GM10248 (cell line): ENCODE results near the gene CYBRD1.
"Not testable (repeated sequence)": the region's sequence is repeated elsewhere in the genome, so short reads cannot be mapped to it uniquely, and the experiment has no call there.

ENCODE experiments used
- CTCF ChIA-PET: fragments of 300-600 bp; sonication (Branson Sonifier 250); formaldehyde crosslinking; extraction: SDS; loops from one replicate; lab custom pipeline; 2021; ENCODE audit warnings: antibody characterized with exemption; lab: Yijun Ruan, JAX
- POLR2A ChIA-PET: fragments of 350-650 bp; sonication (Branson Sonifier 250); formaldehyde crosslinking; extraction: SDS; loops from one replicate; lab custom pipeline; 2020; ENCODE audit warnings: antibody characterized with exemption; lab: Yijun Ruan, JAX
- DNase-seq: peaks from one replicate; pipeline ENCODE4 v3.0.0; 2012; ENCODE audit errors: extremely low spot score
- CTCF ChIP-seq: IDR thresholded peaks from 2 replicates; pipeline ENCODE4 v1.5.1; 2012; ENCODE audit warnings: mild to moderate bottlenecking, low read depth; ENCODE audit errors: extremely low read depth, missing control alignments, control extremely low read depth

Gene CYBRD1

GRCh38 chr2:171522788-171523087 lies 464 bp downstream of the CYBRD1 start:
- CTCF ChIA-PET: interaction anchor here (1.1 to 1.5 kb wide), 5 partner anchors 9 to 19 kb away, joined by 4 to 11 read pairs (median 5); no protein-coding TSS in a partner anchor
- no peak for DNase-seq

GRCh38 chr2:171523088-171524017 lies 1.1 kb downstream of the CYBRD1 start:
- peak; percentile 64 for DNase-seq
- POLR2A ChIA-PET: no interaction called here
- CTCF ChIA-PET: interaction anchor here (0.9 to 1.3 kb wide), 8 partner anchors 9 to 73 kb away, joined by 3 to 5 read pairs (median 3); no protein-coding TSS in a partner anchor
- TF ChIP-seq CTCF: no peak

More at GRCh38 chr2:171522788-171523087, 464 bp downstream of the CYBRD1 start:
- POLR2A ChIA-PET: no interaction called here
- no peak for TF ChIP-seq CTCF

- no peak for DNase-seq
- TF ChIP-seq CTCF: no peak
- ChIA-PET CTCF (interaction anchor here (0.9 to 1.3 kb wide), 8 partner anchors 8 to 73 kb away, joined by 3 to 5 read pairs (median 3); no protein-coding TSS in a partner anchor), POLR2A (no interaction called here)
Observed at GRCh38 chr2:171524018-171524401, 1.7 kb downstream of the CYBRD1 start.

- DNase-seq: no peak
- peak; percentile 18 for TF ChIP-seq CTCF
- ChIA-PET CTCF (interaction anchor here (1.1 to 2.6 kb wide), 6 partner anchors 8 to 47 kb away, joined by 3 to 11 read pairs (median 4); partner anchors contain the start of gene CYBRD1), POLR2A (no interaction called here)
Observed at GRCh38 chr2:171529914-171530313, 7.6 kb downstream of the CYBRD1 start.

- no peak for TF ChIP-seq CTCF
- CTCF ChIA-PET: interaction anchor here (0.9 to 2.6 kb wide), 9 partner anchors 8 to 45 kb away, joined by 3 to 11 read pairs (median 3); partner anchors contain the start of gene CYBRD1
- POLR2A ChIA-PET: interaction anchor here (1.0 kb wide), 1 partner anchor 189 kb away, joined by 5 read pairs; no protein-coding TSS in a partner anchor
Observed at GRCh38 chr2:171530378-171530777, 8.1 kb downstream of the CYBRD1 start.

GRCh38 chr2:171530859-171531258 lies 8.6 kb downstream of the CYBRD1 start:
- CTCF ChIA-PET: interaction anchor here (0.9 to 2.6 kb wide), 9 partner anchors 9 to 48 kb away, joined by 3 to 11 read pairs (median 3); partner anchors contain the start of gene CYBRD1
- POLR2A ChIA-PET: interaction anchor here (0.6 to 1.0 kb wide), 2 partner anchors 188 to 398 kb away, joined by 4 to 5 read pairs; no protein-coding TSS in a partner anchor
- DNase-seq: not testable (repeated sequence)

More at GRCh38 chr2:171530378-171530777, 8.1 kb downstream of the CYBRD1 start:
- DNase-seq: no peak
